B cell (primary cell): ENCODE results near the gene NFATC2. TPM values are rescaled to one million over a fixed set of nuclear protein-coding genes. Genes with fewer than 3 reads are reported as not detected.

Experiments used
- ATAC-seq: fragments of 200-7000 bp; cut with Tn5 transposase; one replicate; pipeline ENCODE4 v1.10.0; 2021; ENCODE audit warnings: low read depth, mild to moderate bottlenecking, moderate number of reproducible peaks, moderate library complexity
- CTCF ChIA-PET: fragments of 350-600 bp; sonication (Branson Sonifier 250); formaldehyde crosslinking; loops from one replicate; lab custom pipeline; 2021; ENCODE audit warnings: antibody characterized with exemption, inconsistent platforms; lab: Charles Lee
- POLR2A ChIA-PET: fragments of 350-600 bp; sonication (Branson Sonifier 250); formaldehyde crosslinking; loops from one replicate; lab custom pipeline; 2021; ENCODE audit warnings: antibody characterized with exemption; lab: Charles Lee
- DNase-seq: peaks from one replicate; pipeline ENCODE4 v3.0.0; 2013
- H2AFZ ChIP-seq: 2 replicates; pipeline ENCODE4 v1.6.1; 2012; ENCODE audit warnings: mild to moderate bottlenecking, low read depth, low read length; ENCODE audit not compliant: insufficient read depth, poor library complexity, severe bottlenecking
- H3K27ac ChIP-seq, 2 donors: 1 replicate in 1 of 2; 2 replicates in 1 of 2; pipeline ENCODE4 v1.5.1; 2012 to 2013; ENCODE audit warnings: low read length in 2 of 2, mild to moderate bottlenecking in 2 of 2, moderate library complexity in 1 of 2
- H3K27me3 ChIP-seq, 4 experiments: fragments of 200-600 bp in 1 of 4; sonication (generic) in 1 of 4; replicated peaks in 1 of 4; 1 replicate in 2 of 4; 2 replicates in 2 of 4; pipeline versions ENCODE4 v1.6.1 to v1.7.0; 2013 to 2016; ENCODE audit warnings: low read length in 3 of 4, mild to moderate bottlenecking in 2 of 4, mixed read lengths in 1 of 4, moderate library complexity in 1 of 4; ENCODE audit not compliant: insufficient read depth in 4 of 4, control insufficient read depth in 3 of 4; ENCODE audit errors: control extremely low read depth in 1 of 4
- H3K36me3 ChIP-seq, 2 experiments: replicated peaks in 1 of 2; 1 replicate in 1 of 2; 2 replicates in 1 of 2; pipeline versions ENCODE4 v1.6.1 to v1.7.1; 2013; ENCODE audit warnings: low read length in 1 of 2; ENCODE audit not compliant: insufficient read depth in 2 of 2, control insufficient read depth in 1 of 2; ENCODE audit errors: control extremely low read depth in 1 of 2, extremely low read depth in 1 of 2
- H3K4me1 ChIP-seq, 2 donors: fragments of 200-600 bp in 1 of 2; sonication (generic) in 1 of 2; 1 replicate in 1 of 2; 2 replicates in 1 of 2; pipeline versions ENCODE4 v1.5.1 to v1.6.1; 2013 to 2017; ENCODE audit warnings: low read length in 2 of 2; ENCODE audit not compliant: control insufficient read depth in 2 of 2, insufficient read depth in 2 of 2
- H3K4me2 ChIP-seq: replicated peaks from 2 replicates; pipeline ENCODE3; 2012; ENCODE audit warnings: mild to moderate bottlenecking, low read depth, low read length; ENCODE audit not compliant: poor library complexity, severe bottlenecking
- H3K4me3 ChIP-seq, 5 experiments: fragments of 200-600 bp in 1 of 5; sonication (generic) in 1 of 5; 1 replicate in 3 of 5; 2 replicates in 2 of 5; pipeline versions ENCODE4 v1.5.1 to v1.7.0; 2011 to 2016; ENCODE audit warnings: low read length in 4 of 5, mild to moderate bottlenecking in 4 of 5, low read depth in 2 of 5, control low read depth in 1 of 5, moderate library complexity in 1 of 5; ENCODE audit not compliant: insufficient read depth in 1 of 5; ENCODE audit errors: control extremely low read depth in 1 of 5, extremely low read depth in 1 of 5
- H3K79me2 ChIP-seq: fragments of 200-600 bp; sonication (generic); one replicate; pipeline ENCODE4 v1.6.0; 2016; ENCODE audit warnings: low read length; ENCODE audit not compliant: control insufficient read depth, insufficient read depth
- H3K9ac ChIP-seq: fragments of 200-600 bp; sonication (generic); 2 replicates; pipeline ENCODE4 v1.6.1; 2017; ENCODE audit warnings: mild to moderate bottlenecking, low read length, moderate library complexity
- H3K9me3 ChIP-seq, 3 donors: one replicate each; pipeline versions ENCODE4 v1.6.1 to v1.7.1; 2013; ENCODE audit warnings: low read length in 2 of 3; ENCODE audit not compliant: control insufficient read depth in 2 of 3, insufficient read depth in 1 of 3; ENCODE audit errors: control extremely low read depth in 1 of 3
- H4K20me1 ChIP-seq: 2 replicates; pipeline ENCODE4 v1.6.0; 2012; ENCODE audit warnings: mild to moderate bottlenecking, low read length; ENCODE audit not compliant: insufficient read depth, control insufficient read depth, poor library complexity, severe bottlenecking
- H3K27ac Mint-ChIP-seq: one replicate; pipeline ENCODE4 v1.8.0; 2021; ENCODE audit warnings: mixed read lengths
- H3K27me3 Mint-ChIP-seq: one replicate; pipeline ENCODE4 v1.8.0; 2021; ENCODE audit warnings: mixed read lengths
- H3K4me1 Mint-ChIP-seq: one replicate; pipeline ENCODE4 v1.8.0; 2021; ENCODE audit warnings: mixed read lengths
- H3K4me3 Mint-ChIP-seq: one replicate; pipeline ENCODE4 v1.8.0; 2021; ENCODE audit warnings: mixed read lengths
- H3K9me3 Mint-ChIP-seq: one replicate; pipeline ENCODE4 v1.8.0; 2022; ENCODE audit warnings: mixed read lengths; ENCODE audit not compliant: insufficient read depth
- EZH2 ChIP-seq: IDR thresholded peaks from 2 replicates; pipeline ENCODE4 v1.6.1; 2012; ENCODE audit warnings: borderline replicate concordance, low read depth, mild to moderate bottlenecking, moderate library complexity, low read length; ENCODE audit not compliant: insufficient read depth, poor library complexity, severe bottlenecking
- WGBS: methylation state at CpG from one replicate; pipeline ENCODE4 v1.1.5; 2013; ENCODE audit warnings: missing lambda C conversion rate; ENCODE audit not compliant: insufficient coverage; 5-methylcytosine and 5-hydroxymethylcytosine counted together
- intact Hi-C: fragments of 100-400 bp; cut with micrococcal nuclease; formaldehyde crosslinking; loops from one replicate; pipeline ENCODE4 v1.10.0; 2022
- polyA plus RNA-seq: library from polyadenylated mRNA; depleted of rRNA; stranded (reverse); fragments of >200 nt; gene quantifications from 2 replicates; pipeline ENCODE4 v1.2.3, GENCODE V29; 2012
- total RNA-seq, 2 donors: library from RNA; stranded (reverse); fragments of 120-200 nt in 1 of 2; gene quantifications; 1 replicate in 1 of 2; 2 replicates in 1 of 2; pipeline versions ENCODE4 v1.2.3 to v1.2.4, GENCODE V29; 2013 to 2022
- TF ChIP-seq, protein P1 (sequence below): fragments of 200-600 bp; IDR thresholded peaks from one replicate; pipeline ENCODE4 v1.8.0; 2022; ENCODE audit warnings: antibody characterized with exemption, mild to moderate bottlenecking

NFATC2 gene
- total and polyA plus RNA-seq, 2 donors (not counting 1 experiment from before 2014, with no cell fraction given), result 10.1 to 38.0 TPM

DNA sequence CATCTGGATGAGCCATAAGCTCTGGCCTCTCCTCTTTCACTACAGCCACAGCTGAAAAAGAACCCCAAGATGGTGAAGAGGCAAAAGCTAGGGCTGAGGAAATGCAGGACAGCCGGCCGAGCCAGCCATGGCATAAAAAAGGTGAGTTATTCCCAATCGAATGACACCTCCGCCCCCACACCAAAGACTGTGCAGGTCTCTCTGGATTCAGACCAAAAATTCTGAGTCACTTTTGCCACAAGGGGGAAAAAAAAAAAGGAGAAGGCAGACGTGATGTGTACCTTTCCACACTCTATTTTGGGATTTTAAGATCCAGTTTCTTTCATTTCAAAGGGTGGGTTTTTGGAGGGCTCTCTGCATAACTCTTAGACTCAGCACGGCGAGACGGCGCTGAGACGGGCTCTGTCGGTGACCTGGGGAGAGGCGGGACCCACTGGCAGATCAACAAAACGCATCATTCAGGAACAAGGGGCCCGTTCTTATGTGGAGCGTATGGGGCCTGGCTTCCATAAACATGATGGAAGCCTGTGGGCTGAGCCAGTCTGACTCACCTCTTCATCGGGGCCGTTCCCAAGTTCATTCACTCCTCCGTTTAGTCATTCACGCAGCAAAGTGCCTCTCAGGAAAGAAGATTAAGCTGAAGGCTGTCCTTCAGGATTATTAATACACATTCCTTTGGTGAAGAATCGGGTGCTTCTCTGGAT is 54.8 kb downstream of the NFATC2 start:
- peaks cover 97% of the 10 kb centered on the region for H3K79me2 ChIP-seq
- peaks cover 0 to 64% of the 10 kb centered on the region in 2 experiments for H3K36me3 ChIP-seq
- no peaks in the 10 kb centered on the region for H3K9me3 ChIP-seq
- Mint-ChIP-seq H3K27ac (no peak overlapping the region), H3K4me1 (peaks cover 21% of the 10 kb centered on the region), H3K27me3 (no peaks in the 10 kb centered on the region), H3K4me3 (no peak overlapping the region), H3K9me3 (no peaks in the 10 kb centered on the region)
- H3K27me3 ChIP-seq, result no peaks in the 10 kb centered on the region
- H4K20me1 ChIP-seq, result peaks cover 61% of the 10 kb centered on the region
- no peak overlapping the region for H3K4me2 ChIP-seq
- ChIA-PET POLR2A (no interaction called here), CTCF (interaction anchor here (1.3 to 1.5 kb wide), 2 partner anchors 14 to 55 kb away, joined by 4 read pairs; partner anchors contain the start of gene NFATC2)
- H2AFZ ChIP-seq, result no peak overlapping the region
- no peak for TF ChIP-seq EZH2
- TF ChIP-seq, protein P1, sequence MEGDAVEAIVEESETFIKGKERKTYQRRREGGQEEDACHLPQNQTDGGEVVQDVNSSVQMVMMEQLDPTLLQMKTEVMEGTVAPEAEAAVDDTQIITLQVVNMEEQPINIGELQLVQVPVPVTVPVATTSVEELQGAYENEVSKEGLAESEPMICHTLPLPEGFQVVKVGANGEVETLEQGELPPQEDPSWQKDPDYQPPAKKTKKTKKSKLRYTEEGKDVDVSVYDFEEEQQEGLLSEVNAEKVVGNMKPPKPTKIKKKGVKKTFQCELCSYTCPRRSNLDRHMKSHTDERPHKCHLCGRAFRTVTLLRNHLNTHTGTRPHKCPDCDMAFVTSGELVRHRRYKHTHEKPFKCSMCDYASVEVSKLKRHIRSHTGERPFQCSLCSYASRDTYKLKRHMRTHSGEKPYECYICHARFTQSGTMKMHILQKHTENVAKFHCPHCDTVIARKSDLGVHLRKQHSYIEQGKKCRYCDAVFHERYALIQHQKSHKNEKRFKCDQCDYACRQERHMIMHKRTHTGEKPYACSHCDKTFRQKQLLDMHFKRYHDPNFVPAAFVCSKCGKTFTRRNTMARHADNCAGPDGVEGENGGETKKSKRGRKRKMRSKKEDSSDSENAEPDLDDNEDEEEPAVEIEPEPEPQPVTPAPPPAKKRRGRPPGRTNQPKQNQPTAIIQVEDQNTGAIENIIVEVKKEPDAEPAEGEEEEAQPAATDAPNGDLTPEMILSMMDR, result no peak
- 91% methylated on average over 10 of the region's 20 CpGs for WGBS
- DNase-seq, result no peak
- H3K27ac ChIP-seq, result no peak overlapping the region
- no peak overlapping the region for H3K9ac ChIP-seq
- ATAC-seq, result no peak
- H3K4me3 ChIP-seq, result no peak overlapping the region
- intact Hi-C loops, result no loop called here
- peaks cover 12 to 19% of the 10 kb centered on the region in 2 donors for H3K4me1 ChIP-seq

DNA sequence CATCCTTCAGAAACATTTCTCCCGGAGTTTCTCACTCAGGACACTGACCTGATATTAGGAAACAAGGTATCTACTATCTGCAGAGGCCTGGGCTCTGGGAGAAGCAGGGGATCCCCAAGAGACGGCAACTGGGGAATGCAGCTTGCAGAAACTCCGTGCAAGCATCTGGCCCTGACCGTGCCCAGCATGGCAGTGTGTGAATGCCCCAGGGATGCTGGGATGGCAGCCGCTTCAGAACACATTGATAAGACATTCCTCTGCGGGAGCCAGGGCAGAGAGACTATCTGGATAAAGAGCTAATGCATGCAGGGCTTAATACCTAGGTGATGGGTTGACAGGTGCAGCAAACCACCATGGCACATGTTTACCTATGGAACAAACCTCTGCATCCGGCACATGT is 55.4 kb downstream of the NFATC2 start:
- Mint-ChIP-seq H3K9me3 (no peaks in the 10 kb centered on the region), H3K4me1 (peaks cover 20% of the 10 kb centered on the region), H3K27ac (no peak overlapping the region), H3K27me3 (no peaks in the 10 kb centered on the region), H3K4me3 (no peak overlapping the region)
- 99% methylated on average over 6 of the region's 7 CpGs for WGBS
- no peak overlapping the region for H3K4me3 ChIP-seq
- peaks cover 6 to 12% of the 10 kb centered on the region in 2 donors for H3K4me1 ChIP-seq
- TF ChIP-seq, protein P1, result no peak
- TF ChIP-seq EZH2, result no peak
- no peak overlapping the region for H3K4me2 ChIP-seq
- DNase-seq (no peak), ATAC-seq (no peak)
- no peaks in the 10 kb centered on the region for H3K27me3 ChIP-seq
- H4K20me1 ChIP-seq, result peaks cover 61% of the 10 kb centered on the region
- peaks cover 94% of the 10 kb centered on the region for H3K79me2 ChIP-seq
- intact Hi-C loops, result no loop called here
- CTCF ChIA-PET, result interaction anchor here (1.4 kb wide), 1 partner anchor 10 kb away, joined by 4 read pairs; no protein-coding TSS in a partner anchor
- H3K9me3 ChIP-seq, result no peaks in the 10 kb centered on the region
- POLR2A ChIA-PET, result no interaction called here
- H3K27ac ChIP-seq, result no peak overlapping the region
- no peak overlapping the region for H2AFZ ChIP-seq
- no peak overlapping the region for H3K9ac ChIP-seq
- peaks cover 0 to 58% of the 10 kb centered on the region in 2 experiments for H3K36me3 ChIP-seq
